Sigmoid colon (tissue), 7 donors: ENCODE measurements around the gene DUS1L. TPM values are rescaled to one million over a fixed set of nuclear protein-coding genes. Genes with fewer than 3 reads are reported as not detected.

ENCODE experiments used
- DNase-seq: peaks from one replicate; pipeline ENCODE4 v3.0.0-alpha.2; 2019
- H3K27ac ChIP-seq, 4 donors: fragments of 200-600 bp; sonication (generic); one replicate each; pipeline ENCODE4 v1.5.1; 2016 to 2019; ENCODE audit warnings: mild to moderate bottlenecking in 1 of 4
- H3K27me3 ChIP-seq, 3 donors: fragments of 200-600 bp; sonication (generic); one replicate each; pipeline ENCODE4 v1.5.1; 2019; ENCODE audit warnings: mild to moderate bottlenecking in 1 of 3
- H3K36me3 ChIP-seq, 4 donors: fragments of 200-600 bp; sonication (generic); one replicate each; pipeline ENCODE4 v1.5.1; 2016 to 2019
- H3K4me1 ChIP-seq, 4 donors: fragments of 200-600 bp; sonication (generic); one replicate each; pipeline ENCODE4 v1.5.1; 2017 to 2019
- H3K4me3 ChIP-seq, 4 donors: fragments of 200-600 bp; sonication (generic); one replicate each; pipeline ENCODE4 v1.5.1; 2017 to 2019; ENCODE audit warnings: mild to moderate bottlenecking in 2 of 4, moderate library complexity in 1 of 4
- H3K9me3 ChIP-seq, 4 donors: fragments of 200-600 bp in 3 of 4; sonication (generic) in 3 of 4; one replicate each; pipeline versions ENCODE4 v1.5.1 to v1.6.1; 2013 to 2019
- CTCF ChIP-seq, 4 experiments: fragments of 450-650 bp in 3 of 4; fragments of 200-600 bp in 1 of 4; IDR thresholded peaks; one replicate each; pipeline ENCODE4 v1.5.1; 2016 to 2019; ENCODE audit warnings: antibody characterized with exemption in 4 of 4, mild to moderate bottlenecking in 3 of 4, moderate library complexity in 2 of 4
- EP300 ChIP-seq, 4 donors: sonication (generic); formaldehyde crosslinking; IDR thresholded peaks; one replicate each; pipeline ENCODE4 v1.6.1; 2017; ENCODE audit warnings: antibody characterized with exemption in 4 of 4
- POLR2A ChIP-seq, 2 donors: fragments of 450-650 bp; IDR thresholded peaks; one replicate each; pipeline ENCODE4 v1.6.1; 2016; ENCODE audit warnings: antibody characterized with exemption in 2 of 2, mild to moderate bottlenecking in 2 of 2, moderate library complexity in 2 of 2
- POLR2AphosphoS5 ChIP-seq, 4 donors: sonication (generic); formaldehyde crosslinking; IDR thresholded peaks; one replicate each; pipeline ENCODE4 v1.6.1; 2017; ENCODE audit warnings: antibody characterized with exemption in 4 of 4
- WGBS, 2 donors: extraction: QIAGEN DNeasy Blood & Tissue Kit; methylation state at CpG; one replicate each; pipeline ENCODE4 v1.1.7; 2013; 5-methylcytosine and 5-hydroxymethylcytosine counted together
- intact Hi-C: fragments of 100-400 bp; cut with DNase I; formaldehyde crosslinking; loops from one replicate; pipeline ENCODE4 v1.15.1; 2023
- polyA plus RNA-seq, 3 donors: library from polyadenylated mRNA; stranded (reverse); fragments of 200-250 nt; gene quantifications; one replicate each; pipeline ENCODE4 v1.2.3, GENCODE V29; 2013
- total RNA-seq, 4 donors: library from RNA; depleted of rRNA; stranded (reverse); fragments of >200 nt; gene quantifications; one replicate each; pipeline ENCODE4 v1.1.0, GENCODE V29; 2016
- donor health status: healthy with polysubstance abuse.
- donor health status: Bipolar disorder and iron deficiency.
- donor health status: healthy.

The DUS1L gene
- total and polyA plus RNA-seq, 7 donors: 31.3 to 119 (median 68.5) TPM

DNA sequence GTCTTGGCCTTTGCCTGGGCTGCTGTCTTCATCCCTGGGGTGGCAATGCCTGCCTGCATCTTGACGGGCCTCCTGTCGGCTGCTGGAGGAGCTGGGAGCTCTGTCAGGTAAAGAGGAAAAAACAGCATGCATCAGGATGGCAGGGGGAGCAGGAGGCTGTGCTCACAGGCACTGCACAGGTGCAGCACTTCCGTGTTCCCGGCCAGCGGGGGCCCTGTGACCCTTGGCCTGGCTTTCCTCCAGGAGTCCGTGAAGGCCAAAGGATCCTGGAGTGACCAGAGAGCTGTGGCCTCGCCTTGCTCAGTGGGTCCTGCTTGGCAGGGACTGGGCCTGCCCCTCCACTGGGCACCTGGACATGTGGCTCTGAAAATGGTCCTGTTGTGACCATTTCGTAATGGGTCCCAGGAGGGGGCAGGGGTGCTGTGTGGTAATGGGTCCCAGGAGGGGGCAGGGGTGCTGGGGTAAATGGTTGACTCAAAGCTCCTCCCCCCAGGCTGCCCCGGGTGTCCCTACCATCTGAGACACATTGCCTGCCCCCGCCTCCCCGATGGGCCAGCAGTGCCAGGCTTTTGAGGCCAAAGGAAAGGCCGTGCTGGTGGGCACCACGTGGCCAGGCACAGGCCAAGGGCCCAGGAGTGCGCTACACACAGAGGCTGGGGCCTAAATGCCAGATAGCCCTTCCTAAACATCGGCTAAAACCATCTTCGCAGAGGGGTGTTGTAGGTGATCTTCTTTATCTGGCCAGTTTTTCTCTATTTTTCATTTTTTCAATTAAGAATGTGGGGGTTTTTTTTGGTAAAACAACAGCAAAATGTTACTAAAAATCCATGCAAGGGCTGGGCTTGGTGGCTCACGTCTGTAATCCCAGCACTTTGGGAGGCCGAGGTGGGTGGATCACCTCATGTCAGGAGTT, 36.4 kb upstream of the DUS1L start:
- Histone ChIP-seq H3K27me3 (no peaks in the 10 kb centered on the region), H3K27ac (peak overlapping the region in 3 of 4 donors; percentile 88 to 98 (median 91)), H3K4me3 (no peak overlapping the region), H3K9me3 (no peaks in the 10 kb centered on the region), H3K4me1 (peaks cover 0 to 56% (median 54%) of the 10 kb centered on the region in 4 donors), H3K36me3 (no peaks in the 10 kb centered on the region)
- WGBS, 2 donors: 52 to 69% methylated on average over 18 of the region's 18 CpGs
- intact Hi-C loops: loop anchor here (5.0 kb wide), 1 partner anchor 50 kb away; no protein-coding TSS in a partner anchor
- TF ChIP-seq POLR2AphosphoS5 (IDR thresholded peaks at IDR 0.05): no peak
- no peak for TF ChIP-seq POLR2A (IDR thresholded peaks at IDR 0.05)
- no peak for TF ChIP-seq CTCF (IDR thresholded peaks at IDR 0.05)
- TF ChIP-seq EP300 (IDR thresholded peaks at IDR 0.05): no peak
- DNase-seq: no peak

- H3K27ac ChIP-seq: peak overlapping the region in 3 of 4 donors; percentile 88 to 98 (median 91)
- WGBS, 2 donors: 45 to 69% methylated on average over 10 of the region's 10 CpGs
- no peaks in the 10 kb centered on the region for H3K27me3 ChIP-seq
- H3K4me3 ChIP-seq: no peak overlapping the region
- H3K9me3 ChIP-seq: no peaks in the 10 kb centered on the region
- H3K4me1 ChIP-seq: peaks cover 0 to 58% (median 54%) of the 10 kb centered on the region in 4 donors
- intact Hi-C loops: loop anchor here (5.0 kb wide), 1 partner anchor 51 kb away; no protein-coding TSS in a partner anchor
- TF ChIP-seq EP300 (IDR thresholded peaks at IDR 0.05): no peak
- no peak for TF ChIP-seq POLR2AphosphoS5 (IDR thresholded peaks at IDR 0.05)
- no peak for TF ChIP-seq POLR2A (IDR thresholded peaks at IDR 0.05)
- no peak for TF ChIP-seq CTCF (IDR thresholded peaks at IDR 0.05)
- H3K36me3 ChIP-seq: no peaks in the 10 kb centered on the region
- DNase-seq: no peak
These were observed 35.7 kb upstream of the DUS1L start for GRCh38 chr17:82101301-82101715.

DNA sequence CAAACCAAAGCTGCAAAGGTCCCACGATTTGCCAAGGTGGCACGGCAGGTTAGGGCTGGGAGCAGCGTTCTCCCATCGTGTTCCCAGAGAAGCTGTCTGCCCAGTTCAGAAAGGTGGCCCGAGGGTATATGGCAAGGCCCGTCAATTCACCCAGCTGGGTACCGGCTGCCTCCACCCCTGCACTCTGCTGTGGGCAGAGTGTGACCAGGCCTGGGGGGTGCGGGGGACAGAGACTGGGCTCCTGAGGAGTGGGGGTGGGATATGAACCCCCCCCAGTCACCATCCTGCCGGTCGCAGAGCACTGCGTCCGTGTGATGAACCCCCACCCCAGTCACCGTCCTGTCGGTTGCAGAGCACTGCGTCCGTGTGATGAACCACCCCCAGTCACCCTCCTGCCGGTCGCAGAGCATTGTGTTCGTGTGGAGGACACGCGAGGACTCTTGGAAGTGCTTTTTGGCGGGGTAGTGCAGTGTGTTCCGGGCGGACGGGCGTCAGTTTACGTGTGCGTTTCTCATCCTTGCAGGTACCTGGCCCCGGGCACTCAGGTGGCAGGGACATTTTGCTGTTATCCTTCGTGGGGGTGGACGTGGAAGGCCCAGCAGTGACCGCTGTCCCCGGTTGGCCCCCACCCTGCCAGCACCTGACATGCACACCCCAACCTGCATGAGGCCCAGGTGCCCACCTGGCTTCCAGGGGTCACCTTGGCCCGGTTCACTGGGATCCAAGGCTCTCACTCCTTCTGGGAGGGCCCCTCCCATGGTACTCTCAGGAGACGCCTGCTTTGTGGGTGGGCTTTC, 35.1 kb upstream of the DUS1L start:
- intact Hi-C loops: loop anchor here (5.0 kb wide), 1 partner anchor 52 kb away; no protein-coding TSS in a partner anchor
- Histone ChIP-seq H3K27me3 (no peaks in the 10 kb centered on the region), H3K4me3 (no peak overlapping the region), H3K9me3 (no peaks in the 10 kb centered on the region), H3K27ac (peak overlapping the region; percentile 88 to 98 (median 94)), H3K4me1 (peaks cover 0 to 64% (median 54%) of the 10 kb centered on the region in 4 donors), H3K36me3 (peaks cover 0 to 4% (median 2%) of the 10 kb centered on the region in 4 donors)
- 90 to 91% methylated on average over 35 of the region's 35 CpGs for WGBS, 2 donors
- TF ChIP-seq POLR2AphosphoS5 (IDR thresholded peaks at IDR 0.05) (no peak), EP300 (IDR thresholded peaks at IDR 0.05) (no peak), CTCF (IDR thresholded peaks at IDR 0.05) (no peak), POLR2A (IDR thresholded peaks at IDR 0.05) (no peak)
- DNase-seq: no peak

DNA sequence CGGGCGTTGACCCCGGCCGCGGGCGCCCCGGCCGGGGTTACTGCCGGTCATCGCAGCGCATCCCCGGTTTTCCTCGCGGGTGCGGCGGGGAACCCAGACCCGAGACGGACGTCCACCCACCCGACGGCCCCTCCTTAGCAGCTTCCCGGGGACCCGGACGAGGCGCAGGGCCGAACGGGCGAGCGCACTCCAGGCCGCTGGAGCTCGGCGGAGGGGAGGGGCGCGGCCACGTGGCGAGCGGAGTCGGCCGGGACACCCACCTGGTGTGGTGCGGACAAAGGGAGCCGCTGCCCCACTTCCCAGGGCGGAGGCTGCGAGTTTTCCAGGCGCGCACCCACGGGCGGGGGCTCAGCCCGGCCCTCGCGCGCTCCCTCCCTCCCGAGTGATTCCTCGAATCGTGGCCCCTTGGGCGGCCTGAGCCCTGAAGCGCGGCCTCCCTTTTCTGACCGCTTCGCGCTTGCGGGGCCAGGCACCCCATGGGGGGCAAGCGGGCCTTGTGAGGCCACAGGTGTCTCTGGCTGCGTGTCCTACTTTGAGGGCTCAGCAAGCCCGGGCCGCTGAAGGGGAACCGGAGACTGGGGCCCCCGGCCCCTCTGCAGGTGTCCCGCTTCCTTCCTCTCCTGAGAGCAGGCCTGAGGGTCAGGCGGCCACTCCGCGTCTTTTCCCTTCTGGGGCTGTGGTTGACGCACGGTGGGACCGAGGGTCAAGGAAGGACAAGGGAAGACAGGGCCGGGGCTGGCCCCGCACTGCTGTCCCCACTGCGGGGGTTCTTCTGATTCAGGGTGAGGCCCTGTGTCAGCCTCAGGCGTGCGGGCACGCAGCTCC, 33.5 kb upstream of the DUS1L start:
- H3K4me1 ChIP-seq: peaks cover 0 to 58% (median 47%) of the 10 kb centered on the region in 4 donors
- peak overlapping the region; percentile 88 to 98 (median 94) for H3K27ac ChIP-seq
- no peak for DNase-seq
- TF ChIP-seq EP300 (IDR thresholded peaks at IDR 0.05): no peak
- peak in 1 of 4 donors; percentile 34 for TF ChIP-seq POLR2AphosphoS5 (IDR thresholded peaks at IDR 0.05)
- TF ChIP-seq CTCF (IDR thresholded peaks at IDR 0.05): no peak
- TF ChIP-seq POLR2A (IDR thresholded peaks at IDR 0.05): no peak
- H3K4me3 ChIP-seq: peak overlapping the region; percentile 47 to 94 (median 63)
- no peaks in the 10 kb centered on the region for H3K9me3 ChIP-seq
- WGBS, 2 donors: 10 to 14% methylated on average over 80 of the region's 80 CpGs
- intact Hi-C loops: loop anchor here (2.0 to 5.0 kb wide), 3 partner anchors 34 to 227 kb away; partner anchors contain the start of genes ARHGDIA, DCXR and DUS1L
- H3K36me3 ChIP-seq: peaks cover 10 to 20% (median 13%) of the 10 kb centered on the region in 4 donors
- no peaks in the 10 kb centered on the region for H3K27me3 ChIP-seq
